H1 (cell line): Measurements from ENCODE around the gene GFRAL. TPM values are rescaled to one million over a fixed set of nuclear protein-coding genes. Genes with fewer than 3 reads are reported as not detected.

Source experiments
- CTCF ChIA-PET: fragments of 300-600 bp; sonication (Branson Sonifier 250); formaldehyde crosslinking; loops from one replicate; lab custom pipeline; 2021; ENCODE audit not compliant: partially characterized antibody; lab: Charles Lee
- POLR2A ChIA-PET: fragments of 300-600 bp; sonication (Branson Sonifier 250); formaldehyde crosslinking; loops from one replicate; lab custom pipeline; 2021; ENCODE audit warnings: inconsistent platforms; ENCODE audit not compliant: partially characterized antibody; lab: Charles Lee
- DNase-seq, 2 experiments: peaks; one replicate each; pipeline versions ENCODE4 v3.0.0 to v3.0.0-alpha.2; 2010 to 2022; ENCODE audit warnings: low spot score in 2 of 2, low read depth in 1 of 2, mixed read lengths in 1 of 2
- FAIRE-seq: peaks from 2 replicates; lab custom pipeline; 2011; peaks lifted over from hg19 to GRCh38; lab: Jason Lieb, UNC
- H2AFZ ChIP-seq: 2 replicates; pipeline ENCODE4 v1.8.1; 2012; ENCODE audit warnings: low read length, inconsistent platforms
- H2AK5ac ChIP-seq: 2 replicates; pipeline ENCODE4 v1.6.1; 2013; ENCODE audit warnings: low read depth, low read length
- H2BK120ac ChIP-seq: replicated peaks from 2 replicates; pipeline ENCODE3; 2013; ENCODE audit warnings: low read depth, low read length, inconsistent platforms
- H2BK12ac ChIP-seq: 2 replicates; pipeline ENCODE4 v1.6.1; 2013; ENCODE audit warnings: low read depth, low read length
- H2BK15ac ChIP-seq: 2 replicates; pipeline ENCODE4 v1.6.1; 2013; ENCODE audit warnings: low read length
- H2BK20ac ChIP-seq: 2 replicates; pipeline ENCODE4 v1.6.1; 2013; ENCODE audit warnings: low read length
- H2BK5ac ChIP-seq: 2 replicates; pipeline ENCODE4 v1.6.1; 2013; ENCODE audit warnings: low read depth, low read length
- H3K14ac ChIP-seq: 2 replicates; pipeline ENCODE4 v1.6.1; 2013; ENCODE audit warnings: inconsistent platforms; ENCODE audit not compliant: insufficient read length
- H3K18ac ChIP-seq: 2 replicates; pipeline ENCODE4 v1.6.1; 2013; ENCODE audit warnings: low read length; ENCODE audit errors: extremely low read depth
- H3K23ac ChIP-seq: 2 replicates; pipeline ENCODE4 v1.6.1; 2013; ENCODE audit warnings: inconsistent platforms; ENCODE audit not compliant: insufficient read length
- H3K23me2 ChIP-seq: 2 replicates; pipeline ENCODE4 v1.6.1; 2013; ENCODE audit warnings: low read depth, low read length
- H3K27ac ChIP-seq: 2 replicates; pipeline ENCODE4 v1.6.1; 2011; ENCODE audit warnings: low read depth, low read length, inconsistent platforms
- H3K27me3 ChIP-seq, 4 experiments: replicated peaks in 1 of 4; 1 replicate in 1 of 4; 2 replicates in 3 of 4; pipeline versions ENCODE4 v1.6.1 to v1.8.1; 2011 to 2013; ENCODE audit warnings: low read length in 3 of 4, mild to moderate bottlenecking in 3 of 4, inconsistent platforms in 2 of 4, mixed read lengths in 2 of 4, moderate library complexity in 1 of 4; ENCODE audit not compliant: control insufficient read depth in 3 of 4, insufficient read depth in 3 of 4; ENCODE audit errors: extremely low read depth in 1 of 4
- H3K36me3 ChIP-seq, 4 experiments: 2 replicates each; pipeline versions ENCODE4 v1.6.1 to v1.8.1; 2011 to 2013; ENCODE audit warnings: mild to moderate bottlenecking in 4 of 4, low read length in 3 of 4, moderate library complexity in 2 of 4, control low read depth in 1 of 4, inconsistent platforms in 1 of 4; ENCODE audit not compliant: insufficient read depth in 4 of 4, control insufficient read depth in 2 of 4
- H3K4ac ChIP-seq: replicated peaks from 2 replicates; pipeline ENCODE3; 2013; ENCODE audit warnings: low read length, low read depth, mixed read lengths, inconsistent platforms; ENCODE audit not compliant: insufficient read length
- H3K4me1 ChIP-seq, 4 experiments: replicated peaks in 1 of 4; 1 replicate in 1 of 4; 2 replicates in 3 of 4; pipeline versions ENCODE4 v1.6.1 to v1.8.1; 2011 to 2013; ENCODE audit warnings: low read length in 3 of 4, inconsistent platforms in 2 of 4, mixed read lengths in 1 of 4; ENCODE audit not compliant: insufficient read depth in 4 of 4, control insufficient read depth in 3 of 4
- H3K4me2 ChIP-seq, 2 experiments: 2 replicates each; pipeline versions ENCODE4 v1.6.1 to v1.8.1; 2011 to 2013; ENCODE audit warnings: low read depth in 2 of 2, low read length in 2 of 2, control low read depth in 1 of 2, inconsistent platforms in 1 of 2, mild to moderate bottlenecking in 1 of 2; ENCODE audit not compliant: insufficient read depth in 1 of 2
- H3K4me3 ChIP-seq, 4 experiments: fragments of 200-600, 300-600 bp in 1 of 4; sonication (generic), shearing (Covaris generic), sonication (Bioruptor Twin) in 1 of 4; 2 replicates each; pipeline versions ENCODE4 v1.5.1 to v1.8.1; 2011 to 2016; ENCODE audit warnings: low read length in 4 of 4, low read depth in 3 of 4, control low read depth in 2 of 4, inconsistent platforms in 2 of 4, mild to moderate bottlenecking in 2 of 4, mixed read lengths in 1 of 4, moderate library complexity in 1 of 4; ENCODE audit not compliant: insufficient read depth in 2 of 4; ENCODE audit errors: extremely low read depth in 1 of 4
- H3K56ac ChIP-seq: replicated peaks from 2 replicates; pipeline ENCODE3; 2013; ENCODE audit warnings: low read depth, mild to moderate bottlenecking, mixed read lengths, low read length, inconsistent platforms; ENCODE audit not compliant: insufficient read length
- H3K79me1 ChIP-seq: 2 replicates; pipeline ENCODE4 v1.6.1; 2013; ENCODE audit warnings: low read depth, low read length, control low read depth
- H3K79me2 ChIP-seq, 2 experiments: 2 replicates each; pipeline versions ENCODE4 v1.6.1 to v1.8.1; 2012 to 2013; ENCODE audit warnings: low read length in 2 of 2, mild to moderate bottlenecking in 2 of 2, inconsistent platforms in 1 of 2; ENCODE audit not compliant: insufficient read depth in 2 of 2, control insufficient read depth in 1 of 2
- H3K9ac ChIP-seq, 4 experiments: replicated peaks in 1 of 4; 1 replicate in 1 of 4; 2 replicates in 3 of 4; pipeline versions ENCODE4 v1.6.1 to v1.8.1; 2011 to 2013; ENCODE audit warnings: low read depth in 3 of 4, low read length in 3 of 4, control low read depth in 2 of 4, mild to moderate bottlenecking in 2 of 4, moderate library complexity in 2 of 4, inconsistent platforms in 1 of 4; ENCODE audit errors: extremely low read depth in 1 of 4
- H3K9me3 ChIP-seq, 2 experiments: 2 replicates each; pipeline versions ENCODE4 v1.6.1 to v1.8.1; 2012 to 2013; ENCODE audit warnings: mild to moderate bottlenecking in 2 of 2, moderate library complexity in 2 of 2, control low read depth in 1 of 2, inconsistent platforms in 1 of 2, low read depth in 1 of 2, low read length in 1 of 2, mixed read lengths in 1 of 2; ENCODE audit not compliant: insufficient read depth in 2 of 2
- H4K20me1 ChIP-seq, 2 experiments: replicated peaks in 1 of 2; 2 replicates each; pipeline versions ENCODE3 to v1.8.1; 2011 to 2013; ENCODE audit warnings: inconsistent platforms in 2 of 2, low read length in 2 of 2, mild to moderate bottlenecking in 1 of 2; ENCODE audit not compliant: insufficient read depth in 2 of 2, control insufficient read depth in 1 of 2
- H4K5ac ChIP-seq: 2 replicates; pipeline ENCODE4 v1.6.1; 2013; ENCODE audit warnings: low read length, low read depth, mixed read lengths, inconsistent platforms; ENCODE audit not compliant: insufficient read length
- H4K8ac ChIP-seq: 2 replicates; pipeline ENCODE4 v1.8.0; 2013; ENCODE audit warnings: mild to moderate bottlenecking, moderate library complexity, low read length, inconsistent platforms; ENCODE audit not compliant: insufficient read depth; ENCODE audit errors: extremely low read depth
- H4K91ac ChIP-seq: replicated peaks from 2 replicates; pipeline ENCODE3; 2013; ENCODE audit warnings: low read length, mixed read lengths, inconsistent platforms; ENCODE audit not compliant: insufficient read length
- ASH2L ChIP-seq: fragments of 200-600, 300-600 bp; sonication (generic); IDR thresholded peaks from one replicate; pipeline ENCODE4 v1.7.1; 2017; ENCODE audit warnings: low read length
- CBX5 ChIP-seq: fragments of 300-800, 300-1000 bp; sonication (generic); IDR thresholded peaks from 2 replicates; pipeline ENCODE4 v1.7.1; 2016; ENCODE audit warnings: antibody characterized with exemption, low read length, low read depth
- CEBPB ChIP-seq: IDR thresholded peaks from 2 replicates; pipeline ENCODE4 v1.6.1; 2012; ENCODE audit warnings: low read depth, low read length
- HDAC6 ChIP-seq: IDR thresholded peaks from one replicate; pipeline ENCODE4 v1.7.1; 2012; ENCODE audit warnings: low read depth, mild to moderate bottlenecking, inconsistent platforms, low read length, moderate library complexity
- PHF8 ChIP-seq: fragments of 200-600 bp; sonication (generic); conservative IDR thresholded peaks from 2 replicates; pipeline ENCODE4 v1.7.1; 2012; ENCODE audit warnings: low read depth, mild to moderate bottlenecking, inconsistent platforms, low read length, moderate library complexity
- POU5F1 ChIP-seq: IDR thresholded peaks from 2 replicates; pipeline ENCODE4 v1.6.1; 2011; ENCODE audit warnings: low read depth, mild to moderate bottlenecking, low read length, moderate library complexity
- SIN3A ChIP-seq, 2 experiments: IDR thresholded peaks in 1 of 2; conservative IDR thresholded peaks in 1 of 2; 2 replicates each; pipeline ENCODE4 v1.6.1; 2011 to 2012; ENCODE audit warnings: low read length in 2 of 2, improper control_type of control experiment in 1 of 2, low read depth in 1 of 2, mild to moderate bottlenecking in 1 of 2
- TCF12 ChIP-seq: IDR thresholded peaks from 2 replicates; pipeline ENCODE4 v1.6.1; 2011; ENCODE audit warnings: low read depth, mild to moderate bottlenecking, low read length
- YY1 ChIP-seq: IDR thresholded peaks from 2 replicates; pipeline ENCODE4 v1.6.1; 2011; ENCODE audit warnings: low read depth, mild to moderate bottlenecking, low read length
- WGBS, 2 experiments: shearing (Covaris generic) in 1 of 2; methylation state at CpG; one replicate each; pipeline versions ENCODE4 v1.1.6 to v1.1.7; 2013 to 2015; ENCODE audit warnings: low lambda C conversion rate in 2 of 2, mixed read lengths in 2 of 2, inconsistent platforms in 1 of 2, low coverage in 1 of 2, missing lambda C conversion rate in 1 of 2; ENCODE audit not compliant: insufficient replicate concordance in 2 of 2, insufficient coverage in 1 of 2, insufficient read length in 1 of 2; ENCODE audit errors: extremely low coverage in 1 of 2, missing lambda C conversion rate in 1 of 2; 5-methylcytosine and 5-hydroxymethylcytosine counted together
- polyA plus RNA-seq, 7 experiments: library from polyadenylated mRNA; depleted of rRNA in 3 of 7; stranded (reverse) in 5 of 7; unstranded in 2 of 7; fragments of >200 nt in 5 of 7; fragments of 200-250 nt in 2 of 7; gene quantifications; 1 replicate in 5 of 7; 2 replicates in 1 of 7; 4 replicates in 1 of 7; pipeline versions ENCODE4 v1.2.1 to v1.2.3, GENCODE V29; 2011 to 2013; ENCODE audit warnings: missing spikeins in 2 of 7, mixed read lengths in 2 of 7
- total RNA-seq: library from RNA; stranded (reverse); fragmentation: NEBNext Ultra II Directional; extraction: Animal tissue kit (Norgen Biotek cat#: 25700); gene quantifications from 2 replicates; pipeline ENCODE4 v1.2.1, GENCODE V29; 2021
- TF ChIP-seq, protein P1 (sequence below), 3 experiments: IDR thresholded peaks; 1 replicate in 2 of 3; 2 replicates in 1 of 3; pipeline versions ENCODE4 v1.5.1 to v1.6.1; 2011; ENCODE audit warnings: low read length in 3 of 3, mild to moderate bottlenecking in 3 of 3, inconsistent platforms in 2 of 3, low read depth in 1 of 3, moderate library complexity in 1 of 3; ENCODE audit not compliant: insufficient read depth in 1 of 3; ENCODE audit errors: control extremely low read depth in 1 of 3

Gene GFRAL
- total and polyA plus RNA-seq, 2 of the 8 experiments (the other 6 are each of a cell fraction or from before 2014, with no cell fraction given), result not detected

DNA sequence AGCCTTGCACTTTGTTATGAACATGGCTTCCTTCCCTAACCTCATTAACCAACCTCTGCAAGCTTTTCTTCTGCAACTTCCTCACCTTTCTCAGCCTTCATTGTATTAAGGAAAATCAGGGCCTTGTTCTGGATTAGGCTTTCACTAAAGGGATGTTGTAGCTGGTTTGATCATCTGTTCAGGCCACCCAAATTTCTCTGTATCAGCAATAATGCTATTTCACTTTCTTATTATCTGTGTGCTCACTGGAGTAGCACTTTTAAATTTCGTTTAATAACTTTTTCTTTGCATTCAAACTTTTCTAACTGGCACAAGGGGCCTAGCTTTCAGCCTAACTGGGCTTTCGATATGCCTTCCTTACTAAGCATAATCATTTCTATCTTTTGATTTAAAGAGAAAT is 96.7 kb downstream of the GFRAL start:
- no peaks in the 10 kb centered on the region for H3K23me2 ChIP-seq
- H3K9ac ChIP-seq, result no peak overlapping the region
- no peak overlapping the region for H3K56ac ChIP-seq
- no peak overlapping the region for H3K4ac ChIP-seq
- H3K14ac ChIP-seq, result no peak overlapping the region
- H2BK5ac ChIP-seq, result no peak overlapping the region
- H3K27me3 ChIP-seq, result no peaks in the 10 kb centered on the region
- no peak overlapping the region for H3K18ac ChIP-seq
- 76% methylated on average over 2 of the region's 2 CpGs; no CpG with 5 or more reads in 1 of the 2 experiments for WGBS, 2 experiments
- no peak overlapping the region for H2BK120ac ChIP-seq
- H2BK12ac ChIP-seq, result no peak overlapping the region
- ChIA-PET CTCF (interaction anchor here (1.0 kb wide), 1 partner anchor 11 kb away, joined by 3 read pairs; no protein-coding TSS in a partner anchor), POLR2A (no interaction called here)
- no peak overlapping the region for H3K23ac ChIP-seq
- H3K27ac ChIP-seq, result no peak overlapping the region
- no peaks in the 10 kb centered on the region for H3K79me1 ChIP-seq
- no peak overlapping the region for H2BK20ac ChIP-seq
- H3K4me2 ChIP-seq, result no peak overlapping the region
- peak overlapping the region; percentile 72; the same call in 1 of the 2 replicates for H2AFZ ChIP-seq
- H3K4me1 ChIP-seq, result no peaks in the 10 kb centered on the region
- TF ChIP-seq YY1 (no peak), TCF12 (no peak), CEBPB (no peak), CBX5 (no peak), SIN3A (conservative IDR thresholded peaks at IDR 0.05 in 1 of 2, IDR thresholded peaks at IDR 0.05 in 1 of 2; ENCODE audit: low read depth in 1 of 2, low read length in 2 of 2) (no peak), ASH2L (no peak), POU5F1 (no peak), HDAC6 (no peak), PHF8 (no peak)
- TF ChIP-seq, protein P1, sequence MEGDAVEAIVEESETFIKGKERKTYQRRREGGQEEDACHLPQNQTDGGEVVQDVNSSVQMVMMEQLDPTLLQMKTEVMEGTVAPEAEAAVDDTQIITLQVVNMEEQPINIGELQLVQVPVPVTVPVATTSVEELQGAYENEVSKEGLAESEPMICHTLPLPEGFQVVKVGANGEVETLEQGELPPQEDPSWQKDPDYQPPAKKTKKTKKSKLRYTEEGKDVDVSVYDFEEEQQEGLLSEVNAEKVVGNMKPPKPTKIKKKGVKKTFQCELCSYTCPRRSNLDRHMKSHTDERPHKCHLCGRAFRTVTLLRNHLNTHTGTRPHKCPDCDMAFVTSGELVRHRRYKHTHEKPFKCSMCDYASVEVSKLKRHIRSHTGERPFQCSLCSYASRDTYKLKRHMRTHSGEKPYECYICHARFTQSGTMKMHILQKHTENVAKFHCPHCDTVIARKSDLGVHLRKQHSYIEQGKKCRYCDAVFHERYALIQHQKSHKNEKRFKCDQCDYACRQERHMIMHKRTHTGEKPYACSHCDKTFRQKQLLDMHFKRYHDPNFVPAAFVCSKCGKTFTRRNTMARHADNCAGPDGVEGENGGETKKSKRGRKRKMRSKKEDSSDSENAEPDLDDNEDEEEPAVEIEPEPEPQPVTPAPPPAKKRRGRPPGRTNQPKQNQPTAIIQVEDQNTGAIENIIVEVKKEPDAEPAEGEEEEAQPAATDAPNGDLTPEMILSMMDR (IDR thresholded peaks at IDR 0.05; ENCODE audit: control extremely low read depth in 1 of 3, insufficient read depth in 1 of 3, low read depth in 1 of 3, low read length in 3 of 3), result no peak
- no peak overlapping the region for H4K91ac ChIP-seq
- no peaks in the 10 kb centered on the region for H4K20me1 ChIP-seq
- no peaks in the 10 kb centered on the region for H3K79me2 ChIP-seq
- no peaks in the 10 kb centered on the region for H3K9me3 ChIP-seq
- H3K36me3 ChIP-seq, result no peaks in the 10 kb centered on the region
- DNase-seq, result no peak
- no peak for FAIRE-seq
- no peak overlapping the region for H2AK5ac ChIP-seq
- no peak overlapping the region for H4K5ac ChIP-seq
- no peak overlapping the region for H4K8ac ChIP-seq
- H3K4me3 ChIP-seq, result no peak overlapping the region
- H2BK15ac ChIP-seq, result no peak overlapping the region
